SK-N-MC (cell line): ENCODE data around the gene LOXHD1.

Source experiments
- EZH2 ChIP-seq: fragments of 200-600 bp; sonication (generic); IDR thresholded peaks from one replicate; pipeline ENCODE4 v1.6.1; 2017; ENCODE audit warnings: antibody characterized with exemption
- FOXP2 ChIP-seq: optimal IDR thresholded peaks from 2 replicates; pipeline ENCODE3; 2011; ENCODE audit warnings: mild to moderate bottlenecking, moderate library complexity; ENCODE audit not compliant: insufficient read depth; ENCODE audit errors: extremely low read length, control extremely low read depth
- POLR2AphosphoS5 ChIP-seq: IDR thresholded peaks from 2 replicates; pipeline ENCODE4 v1.6.1; 2012; ENCODE audit warnings: mild to moderate bottlenecking, low read depth, low read length, borderline replicate concordance

- TF ChIP-seq FOXP2 (no peak), EZH2 (no peak), POLR2AphosphoS5 (0 out of 2 replicates have a peak, but pooled peaks have one; percentile 0)
These were observed 138.6 kb downstream of the LOXHD1 start for GRCh38 chr18:46518438-46518837.
